D721Med (cell line): ENCODE data around the gene DAND5.

Experiments
- DNase-seq: peaks from one replicate; pipeline ENCODE4 v3.0.0; 2011; ENCODE audit warnings: low spot score; ENCODE audit not compliant: insufficient read length
- FAIRE-seq: peaks from 2 replicates; lab custom pipeline; 2011; peaks lifted over from hg19 to GRCh38; lab: Jason Lieb, UNC
- CTCF ChIP-seq: IDR thresholded peaks from 2 replicates; pipeline ENCODE4 v1.5.1; 2012; ENCODE audit warnings: mild to moderate bottlenecking, control low read depth; ENCODE audit not compliant: insufficient read depth; ENCODE audit errors: missing control alignments

The DAND5 gene

GRCh38 chr19:12933287-12934072 lies 35.9 kb upstream of the DAND5 start, which contains the start of gene FARSA:
Gene FARSA, minus strand, starts transcription at chr19:12933711. Its CDS starts 15 bp downstream, at chr19:12933696.
- TF ChIP-seq CTCF = no peak
- no peak for FAIRE-seq
- DNase-seq = peak; percentile 82

GRCh38 chr19:12935071-12935470 lies 34.3 kb upstream of the DAND5 start:
- FAIRE-seq (no peak), DNase-seq (no peak)
- no peak for TF ChIP-seq CTCF

GRCh38 chr19:12936582-12936981 lies 32.8 kb upstream of the DAND5 start:
- DNase-seq (no peak), FAIRE-seq (no peak)
- TF ChIP-seq CTCF = no peak

- DNase-seq (no peak), FAIRE-seq (no peak)
- no peak for TF ChIP-seq CTCF
Measured at GRCh38 chr19:12937093-12937926, 32.1 kb upstream of the DAND5 start.

- peak; percentile 94 for DNase-seq
- no peak for TF ChIP-seq CTCF
- FAIRE-seq = no peak
Measured at GRCh38 chr19:12937927-12938778, 31.2 kb upstream of the DAND5 start, which contains the start of gene CALR. Gene CALR, plus strand, starts transcription at chr19:12938609. Its CDS starts 71 bp downstream, at chr19:12938680.

GRCh38 chr19:12938779-12939601 lies 30.4 kb upstream of the DAND5 start:
- no peak for FAIRE-seq
- no peak for TF ChIP-seq CTCF
- DNase-seq = no peak
